ENCODE measurements around the gene MCFD2.

Gene MCFD2

DNA sequence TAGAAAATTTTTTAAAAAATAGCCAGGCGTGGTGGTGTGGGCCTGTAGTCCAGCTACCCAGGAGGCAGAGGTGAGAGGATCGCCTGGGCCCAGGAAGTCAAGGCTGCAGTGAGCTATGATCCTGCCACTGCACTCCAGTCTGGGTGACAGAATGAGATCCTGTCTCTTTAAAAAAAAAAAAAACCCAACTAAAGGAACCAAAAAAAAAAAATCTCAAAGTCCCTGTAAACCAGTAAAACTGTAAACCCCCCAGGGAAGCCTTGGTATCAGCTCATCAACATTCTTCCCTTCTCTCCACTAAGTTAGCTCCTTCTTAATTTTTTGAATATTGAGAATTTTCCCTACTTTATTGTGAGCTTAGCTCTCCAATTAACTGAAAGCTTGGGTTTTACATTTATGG, 8.4 kb upstream of the MCFD2 start:
- no peak overlapping the region for H3K4me3 ChIP-seq (ENCODE audit: low read depth, low read length)
- TF ChIP-seq, protein P1, sequence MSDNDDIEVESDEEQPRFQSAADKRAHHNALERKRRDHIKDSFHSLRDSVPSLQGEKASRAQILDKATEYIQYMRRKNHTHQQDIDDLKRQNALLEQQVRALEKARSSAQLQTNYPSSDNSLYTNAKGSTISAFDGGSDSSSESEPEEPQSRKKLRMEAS (IDR thresholded peaks at IDR 0.05; ENCODE audit: low read depth, low read length) = no peak
- TF ChIP-seq MYC (IDR thresholded peaks at IDR 0.05; ENCODE audit: low read depth, low read length) = no peak
- TF ChIP-seq, protein P2, sequence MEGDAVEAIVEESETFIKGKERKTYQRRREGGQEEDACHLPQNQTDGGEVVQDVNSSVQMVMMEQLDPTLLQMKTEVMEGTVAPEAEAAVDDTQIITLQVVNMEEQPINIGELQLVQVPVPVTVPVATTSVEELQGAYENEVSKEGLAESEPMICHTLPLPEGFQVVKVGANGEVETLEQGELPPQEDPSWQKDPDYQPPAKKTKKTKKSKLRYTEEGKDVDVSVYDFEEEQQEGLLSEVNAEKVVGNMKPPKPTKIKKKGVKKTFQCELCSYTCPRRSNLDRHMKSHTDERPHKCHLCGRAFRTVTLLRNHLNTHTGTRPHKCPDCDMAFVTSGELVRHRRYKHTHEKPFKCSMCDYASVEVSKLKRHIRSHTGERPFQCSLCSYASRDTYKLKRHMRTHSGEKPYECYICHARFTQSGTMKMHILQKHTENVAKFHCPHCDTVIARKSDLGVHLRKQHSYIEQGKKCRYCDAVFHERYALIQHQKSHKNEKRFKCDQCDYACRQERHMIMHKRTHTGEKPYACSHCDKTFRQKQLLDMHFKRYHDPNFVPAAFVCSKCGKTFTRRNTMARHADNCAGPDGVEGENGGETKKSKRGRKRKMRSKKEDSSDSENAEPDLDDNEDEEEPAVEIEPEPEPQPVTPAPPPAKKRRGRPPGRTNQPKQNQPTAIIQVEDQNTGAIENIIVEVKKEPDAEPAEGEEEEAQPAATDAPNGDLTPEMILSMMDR (IDR thresholded peaks at IDR 0.05; ENCODE audit: low read depth, low read length) = no peak
- no peak for TF ChIP-seq POLR2A (IDR thresholded peaks at IDR 0.05; ENCODE audit: extremely low read depth, insufficient read length)
- no peak for DNase-seq (ENCODE audit: low read depth)

DNA sequence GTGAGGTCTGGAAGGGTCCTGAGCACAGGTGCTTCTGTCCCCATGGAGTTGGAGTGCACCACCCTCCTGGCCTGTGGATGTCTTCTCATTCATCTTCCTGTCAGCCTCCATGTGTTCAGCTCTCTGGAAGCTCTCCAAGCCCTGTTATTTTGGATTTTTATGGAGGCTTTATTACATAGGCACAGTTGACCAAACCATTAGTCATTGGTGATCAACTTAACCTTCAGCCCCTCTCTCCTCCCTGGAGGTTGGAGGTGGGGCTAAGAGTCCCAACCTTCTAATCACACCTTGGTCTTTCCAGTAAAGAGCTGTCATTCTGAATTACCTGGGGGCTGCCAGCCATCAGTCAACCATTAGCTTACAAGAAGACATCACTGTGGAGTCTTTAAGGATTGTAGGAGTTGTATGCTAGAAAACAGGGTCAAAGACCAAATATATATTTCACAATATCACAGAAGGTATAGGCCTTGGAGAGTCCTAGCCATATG, 7.5 kb upstream of the MCFD2 start:
- no peak for DNase-seq (ENCODE audit: low read depth)
- TF ChIP-seq, protein P2 (IDR thresholded peaks at IDR 0.05; ENCODE audit: low read depth, low read length) = no peak
- TF ChIP-seq, protein P1 (IDR thresholded peaks at IDR 0.05; ENCODE audit: low read depth, low read length) = no peak
- TF ChIP-seq POLR2A (IDR thresholded peaks at IDR 0.05; ENCODE audit: extremely low read depth, insufficient read length) = no peak
- TF ChIP-seq MYC (IDR thresholded peaks at IDR 0.05; ENCODE audit: low read depth, low read length) = no peak

DNA sequence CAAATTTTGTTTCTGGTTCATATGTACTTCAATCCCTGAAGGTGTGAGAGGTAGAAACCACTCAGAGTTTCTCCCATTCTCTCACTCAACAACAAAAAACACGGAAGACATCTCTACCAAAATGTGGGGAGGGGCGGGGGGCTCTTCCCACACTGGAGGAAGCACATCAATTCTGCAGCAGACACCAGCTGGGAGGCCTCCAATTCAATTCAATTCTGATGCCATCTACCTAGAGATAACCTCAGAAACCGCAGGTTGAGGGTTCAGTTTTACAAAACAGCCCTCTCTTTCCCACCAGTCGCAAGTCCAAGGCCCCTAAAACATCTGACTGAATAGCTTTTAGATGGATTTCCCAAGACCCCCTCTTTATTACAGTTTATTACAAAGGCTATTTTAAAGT, 7.0 kb upstream of the MCFD2 start:
- TF ChIP-seq, protein P1 (IDR thresholded peaks at IDR 0.05; ENCODE audit: low read depth, low read length) = no peak
- DNase-seq (ENCODE audit: low read depth) = no peak
- no peak overlapping the region for H3K4me3 ChIP-seq (ENCODE audit: low read depth, low read length)

More for the DNA sequence above, 7.5 kb upstream of the MCFD2 start:
- no peak overlapping the region for H3K4me3 ChIP-seq (ENCODE audit: low read depth, low read length)

DNA sequence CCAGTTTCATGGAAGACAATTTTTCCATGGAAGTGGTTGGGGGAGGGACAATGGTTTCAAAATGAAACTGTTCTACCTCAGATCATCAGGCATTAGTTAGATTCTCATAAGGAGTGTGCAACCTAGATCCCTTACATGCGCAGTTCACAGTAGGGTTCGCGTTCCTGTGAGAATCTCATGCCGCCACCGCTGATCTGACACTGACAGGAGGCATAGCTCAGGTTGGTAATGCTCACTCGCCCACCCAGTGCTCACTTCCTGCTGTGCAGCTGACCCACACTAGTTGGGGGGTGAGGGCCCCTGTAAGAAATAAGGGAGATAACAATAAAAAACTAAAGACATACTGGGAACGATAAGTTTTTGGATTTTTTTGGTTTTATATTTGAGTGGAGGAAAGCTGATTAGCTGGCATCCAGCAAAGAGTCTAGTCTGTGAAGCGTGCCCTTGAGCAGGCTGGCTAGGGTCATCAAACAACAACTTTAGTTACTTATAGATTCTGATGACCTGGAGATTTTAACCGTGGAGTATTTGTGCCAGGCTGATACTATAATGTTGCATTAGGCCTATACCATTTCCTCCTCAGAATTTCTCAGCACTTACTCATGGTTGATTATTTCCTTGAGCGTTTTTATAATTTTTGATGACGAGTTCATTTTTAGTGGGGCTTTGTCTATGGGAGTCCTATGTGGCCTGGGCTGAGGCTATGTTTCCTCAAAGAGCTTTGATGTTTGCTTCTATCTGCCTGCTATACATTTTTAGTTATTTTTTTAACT, 6.3 kb upstream of the MCFD2 start:
- H3K4me3 ChIP-seq (ENCODE audit: low read depth, low read length) = no peak overlapping the region
- DNase-seq (ENCODE audit: low read depth) = no peak
- TF ChIP-seq, protein P2 (IDR thresholded peaks at IDR 0.05; ENCODE audit: low read depth, low read length) = no peak
- TF ChIP-seq POLR2A (IDR thresholded peaks at IDR 0.05; ENCODE audit: extremely low read depth, insufficient read length) (no peak), MYC (IDR thresholded peaks at IDR 0.05; ENCODE audit: low read depth, low read length) (no peak)
- TF ChIP-seq, protein P1 (IDR thresholded peaks at IDR 0.05; ENCODE audit: low read depth, low read length) = no peak

DNA sequence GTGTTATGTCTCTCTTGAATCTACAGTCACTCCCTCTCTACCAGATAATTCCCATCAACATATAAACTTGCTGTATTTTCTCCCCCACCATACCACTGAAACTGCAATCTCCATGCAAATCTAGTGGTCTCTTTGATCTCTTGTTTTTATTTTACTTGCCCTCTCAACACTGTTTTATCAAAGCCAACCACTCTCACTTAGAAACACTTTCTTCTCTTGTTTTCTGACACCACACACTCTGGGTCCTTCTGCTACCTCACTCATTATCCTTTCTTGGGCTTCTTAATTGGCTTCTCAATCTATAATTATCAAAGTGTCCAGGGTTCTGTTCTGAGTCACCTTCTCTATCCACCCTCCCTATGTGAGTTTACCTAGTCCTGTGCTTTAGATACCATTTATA, 2.0 kb upstream of the MCFD2 start:
- no peak overlapping the region for H3K4me3 ChIP-seq (ENCODE audit: low read depth, low read length)
- TF ChIP-seq, protein P1 (IDR thresholded peaks at IDR 0.05; ENCODE audit: low read depth, low read length) = no peak
- no peak for TF ChIP-seq POLR2A (IDR thresholded peaks at IDR 0.05; ENCODE audit: extremely low read depth, insufficient read length)
- TF ChIP-seq, protein P2 (IDR thresholded peaks at IDR 0.05; ENCODE audit: low read depth, low read length) = no peak
- no peak for TF ChIP-seq MYC (IDR thresholded peaks at IDR 0.05; ENCODE audit: low read depth, low read length)
- DNase-seq (ENCODE audit: low read depth) = no peak

DNA sequence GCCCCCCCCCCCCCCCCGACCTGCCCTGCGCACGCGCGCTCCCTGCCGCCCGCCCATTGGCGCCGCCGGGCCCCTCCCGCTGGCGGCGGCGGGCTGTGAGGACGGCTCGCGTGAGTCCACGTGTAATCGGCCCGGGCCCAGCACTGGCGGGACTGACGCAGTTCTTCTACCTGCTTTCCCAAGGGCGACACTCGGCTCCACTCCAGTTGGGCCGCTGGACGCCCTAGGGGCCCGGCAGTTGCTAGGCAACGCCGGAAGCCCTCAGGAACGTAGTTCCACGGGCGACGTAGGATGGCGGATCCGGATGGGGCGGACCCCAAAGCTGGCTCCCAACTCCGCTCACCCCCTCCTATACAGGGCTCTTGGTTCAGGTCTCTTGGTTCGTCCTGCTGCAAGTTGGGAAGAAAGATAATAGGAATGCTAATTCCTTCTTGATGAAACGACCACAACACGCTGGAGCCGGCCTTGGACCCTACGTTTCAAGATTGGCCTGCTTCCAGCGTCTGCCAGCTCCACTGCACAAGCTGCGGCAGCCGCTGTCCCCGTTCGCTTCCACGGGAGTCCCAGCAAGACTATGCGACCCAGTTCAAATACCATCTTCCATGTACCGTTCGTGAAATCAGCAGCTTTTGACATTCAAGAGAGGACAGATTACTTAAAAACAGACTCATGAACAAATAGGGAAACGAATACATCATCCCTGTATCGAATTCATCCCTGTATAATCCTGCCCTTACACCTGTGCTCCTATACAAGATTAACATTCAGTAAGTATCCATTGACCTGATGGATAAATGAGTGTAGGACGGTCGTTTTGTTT, 415 bp upstream of the MCFD2 start:
- peak; percentile 94 for DNase-seq (ENCODE audit: low read depth)
- peak overlapping the region; percentile 97 for H3K4me3 ChIP-seq (ENCODE audit: low read depth, low read length)
- TF ChIP-seq, protein P1 (IDR thresholded peaks at IDR 0.05; ENCODE audit: low read depth, low read length) = peak; percentile 80
- TF ChIP-seq, protein P2 (IDR thresholded peaks at IDR 0.05; ENCODE audit: low read depth, low read length) = no peak
- TF ChIP-seq MYC (IDR thresholded peaks at IDR 0.05; ENCODE audit: low read depth, low read length) (peak; percentile 78), POLR2A (IDR thresholded peaks at IDR 0.05; ENCODE audit: extremely low read depth, insufficient read length) (peak; percentile 42)

All from NB4 (cell line).